Hematopoietic multipotent progenitor cell treated with erythropoietin and hydrocortisone succinate and interleukin-3 and kit ligand, for 15 days (in vitro differentiated cells): ENCODE data around the gene STK35.
A peak's percentile ranks its signal among the peaks of the same experiment; 100 is the strongest.

Source experiments
- DNase-seq: peaks from one replicate; pipeline ENCODE4 v3.0.0-alpha.2; 2015; ENCODE audit warnings: low spot score

Gene STK35

DNA sequence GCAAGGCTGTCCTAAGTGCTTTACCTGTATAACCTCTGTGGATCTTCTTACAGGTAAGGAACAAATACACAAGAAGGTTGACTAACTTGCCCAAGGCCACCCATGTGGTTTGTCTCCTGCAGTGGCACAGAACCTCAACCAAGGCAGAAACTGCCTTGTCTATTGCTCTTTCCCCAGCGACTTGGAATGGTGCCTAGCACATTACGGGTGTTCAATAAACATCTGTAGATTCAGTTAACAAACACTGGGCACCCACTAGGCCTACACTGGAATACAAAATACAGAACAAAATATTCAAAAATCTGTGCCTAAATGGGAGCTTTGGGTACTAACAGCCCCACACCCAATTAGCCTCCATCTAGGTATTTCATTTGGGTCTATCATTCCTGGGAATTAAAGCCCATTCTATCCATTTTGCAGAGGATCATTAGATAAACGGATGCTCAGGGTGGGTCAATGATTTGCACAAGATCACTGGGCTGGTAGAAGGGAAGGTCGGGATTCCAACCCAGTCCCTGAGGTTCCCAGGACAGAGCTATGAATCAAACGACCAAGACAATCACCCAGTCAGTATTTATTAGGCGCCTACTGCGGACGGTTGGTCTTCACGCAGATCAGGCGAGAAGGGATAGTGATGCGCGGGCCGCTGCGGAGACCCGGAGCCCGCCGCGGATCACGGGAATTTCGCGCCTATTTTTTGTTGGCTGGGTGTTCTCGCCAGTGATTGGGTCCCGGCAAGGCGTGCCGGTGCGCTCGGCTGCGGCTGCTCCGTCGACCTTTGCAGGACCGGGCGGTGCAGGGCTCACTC is at the start of gene STK35:
TSS of gene STK35 (plus strand) at position 771 of the 808 bp plus-strand sequence. CDS start 55 bp downstream, outside the sequence.
- peak; percentile 9 for DNase-seq

DNA sequence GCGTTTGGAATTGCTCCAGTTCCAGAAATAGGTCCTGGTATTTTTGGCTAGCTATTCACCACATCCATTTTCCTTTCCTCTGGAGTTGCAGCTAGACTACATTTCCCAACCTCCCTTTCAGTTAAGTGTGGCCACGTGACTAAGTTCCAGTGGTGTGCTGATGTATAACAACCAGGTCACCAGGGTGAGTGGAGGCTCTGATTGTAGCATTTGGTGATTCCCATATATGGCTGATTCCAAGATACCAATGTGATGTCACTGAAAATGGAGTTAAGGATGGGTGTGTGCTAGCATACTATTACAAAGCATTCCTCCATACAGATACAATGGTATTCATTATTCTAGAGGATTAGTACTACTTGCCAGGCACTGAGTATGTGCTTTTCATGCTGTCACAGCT is 49.7 kb upstream of the STK35 start:
- no peak for DNase-seq

DNA sequence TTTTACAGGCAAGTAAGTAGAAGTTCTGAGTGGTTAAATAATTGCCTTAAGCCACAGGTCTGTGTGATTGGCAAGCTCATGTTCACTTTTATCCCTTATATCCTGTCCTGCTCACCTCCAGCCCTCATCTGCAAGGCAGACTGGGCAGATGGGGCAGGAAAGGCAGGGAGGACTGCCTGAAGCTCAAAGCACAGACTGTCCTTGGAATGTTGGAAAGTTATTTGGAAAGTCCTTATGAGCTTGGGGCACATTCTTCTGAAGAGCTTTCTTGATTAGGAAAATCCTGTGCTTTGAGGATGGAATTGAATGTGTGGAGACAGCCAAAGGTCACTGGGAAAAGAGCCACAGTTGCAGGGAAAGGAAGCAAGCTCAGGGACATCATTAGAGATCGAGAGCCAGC is 48.9 kb upstream of the STK35 start:
- no peak for DNase-seq

DNA sequence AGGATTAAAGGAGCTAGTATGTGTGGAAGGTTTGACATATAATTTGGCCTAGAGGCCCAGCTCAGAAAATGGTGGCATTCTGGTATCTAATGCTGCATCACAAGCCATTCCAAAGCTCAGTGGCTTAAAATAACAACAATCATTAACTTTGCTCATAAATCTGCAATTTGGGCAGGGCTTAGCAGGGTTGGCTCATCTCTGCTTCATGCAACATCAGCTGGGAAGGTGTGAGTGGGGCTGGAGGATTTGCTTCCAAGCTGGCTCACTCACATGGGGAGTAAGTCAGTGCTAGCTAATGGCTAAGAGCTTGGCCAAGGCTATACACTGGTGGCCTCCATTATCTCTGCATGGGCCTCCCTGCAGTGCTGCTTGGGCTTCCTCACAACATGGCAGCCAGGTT is 48.0 kb upstream of the STK35 start:
- no peak for DNase-seq

DNA sequence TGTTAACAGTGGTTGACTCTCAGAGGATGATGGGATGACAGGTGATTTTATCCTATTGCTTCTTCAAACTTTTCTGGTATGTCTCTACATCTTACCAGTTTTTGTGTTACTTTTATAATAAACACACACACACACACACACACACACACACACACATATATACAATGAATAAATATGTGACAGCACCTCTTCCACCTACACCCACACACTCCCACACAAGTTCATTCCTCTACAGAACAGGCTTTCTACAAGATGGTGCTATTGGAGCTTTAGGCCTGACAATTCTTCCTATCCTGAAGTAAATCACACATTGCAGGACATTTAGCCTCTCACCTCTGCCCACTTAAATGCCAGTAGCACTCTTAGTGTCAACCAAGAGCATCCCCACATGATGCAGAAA is 46.7 kb upstream of the STK35 start:
- DNase-seq: no peak

DNA sequence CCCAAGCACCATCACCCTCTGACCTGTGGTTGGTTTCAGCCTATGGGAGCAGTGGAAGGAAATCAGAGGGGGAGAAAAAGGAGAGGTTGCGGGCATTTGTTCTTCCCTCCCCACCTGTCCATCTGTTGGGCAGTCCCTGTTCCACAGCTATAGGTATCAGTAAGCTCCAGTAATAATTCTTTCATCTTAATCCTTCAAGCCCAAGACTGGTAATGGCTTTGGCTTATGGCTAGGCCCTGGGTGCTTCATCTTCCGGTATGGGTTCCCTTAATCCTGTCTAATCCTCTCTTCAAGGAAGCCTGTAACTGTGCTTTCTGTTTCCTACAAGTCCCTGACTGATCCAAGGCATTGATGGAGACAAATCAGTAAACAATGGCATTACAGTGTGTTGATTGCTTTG is 42.2 kb upstream of the STK35 start:
- DNase-seq: no peak

DNA sequence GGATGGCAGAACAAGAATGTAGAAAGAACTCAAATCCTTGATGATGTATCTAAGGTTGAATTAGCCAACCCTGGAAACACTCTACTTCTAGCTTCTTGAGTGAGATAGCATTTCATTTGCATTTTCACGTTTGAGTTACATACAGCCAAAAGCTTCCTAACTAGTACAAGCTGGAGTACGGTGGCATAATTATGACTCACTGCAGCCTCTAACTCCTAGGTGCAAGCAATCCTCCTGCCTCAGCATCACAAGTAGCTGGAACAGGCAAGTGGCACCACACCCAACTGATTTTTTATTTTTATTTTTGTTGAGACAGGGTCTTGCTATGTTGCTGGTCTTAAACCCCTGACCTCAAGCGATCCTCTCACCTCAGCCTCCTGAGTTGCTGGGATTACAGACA is 36.5 kb upstream of the STK35 start:
- no peak for DNase-seq

DNA sequence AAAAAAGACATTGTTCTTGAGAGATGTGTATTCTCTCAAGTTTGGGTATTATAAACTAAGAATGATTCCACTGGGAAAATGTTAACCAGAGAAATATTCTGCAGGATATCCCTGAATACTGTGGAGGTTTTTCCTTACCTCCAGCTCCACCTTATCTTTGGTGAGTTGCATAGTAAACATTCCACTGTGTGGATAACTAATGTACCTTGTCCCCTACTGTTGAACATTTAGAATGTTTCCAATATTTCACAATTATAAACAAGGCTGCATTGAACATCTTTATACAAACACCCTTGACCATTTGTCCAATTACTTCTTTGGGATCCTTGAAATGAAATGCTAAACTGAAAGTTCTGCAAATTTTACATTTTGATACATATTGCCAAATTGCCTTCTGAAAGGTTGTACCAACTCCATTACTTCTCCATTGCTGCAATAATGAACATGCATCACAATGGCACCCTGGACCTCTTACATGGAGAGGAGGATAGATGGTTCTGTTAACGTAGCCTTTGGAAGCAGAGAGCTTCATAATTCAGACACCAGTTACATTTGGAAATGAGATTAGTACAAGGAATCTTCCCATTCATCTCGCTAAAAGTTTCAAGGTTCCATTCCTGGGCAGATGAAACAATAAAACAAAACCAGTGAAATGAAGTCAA is 35.0 kb upstream of the STK35 start:
- no peak for DNase-seq

DNA sequence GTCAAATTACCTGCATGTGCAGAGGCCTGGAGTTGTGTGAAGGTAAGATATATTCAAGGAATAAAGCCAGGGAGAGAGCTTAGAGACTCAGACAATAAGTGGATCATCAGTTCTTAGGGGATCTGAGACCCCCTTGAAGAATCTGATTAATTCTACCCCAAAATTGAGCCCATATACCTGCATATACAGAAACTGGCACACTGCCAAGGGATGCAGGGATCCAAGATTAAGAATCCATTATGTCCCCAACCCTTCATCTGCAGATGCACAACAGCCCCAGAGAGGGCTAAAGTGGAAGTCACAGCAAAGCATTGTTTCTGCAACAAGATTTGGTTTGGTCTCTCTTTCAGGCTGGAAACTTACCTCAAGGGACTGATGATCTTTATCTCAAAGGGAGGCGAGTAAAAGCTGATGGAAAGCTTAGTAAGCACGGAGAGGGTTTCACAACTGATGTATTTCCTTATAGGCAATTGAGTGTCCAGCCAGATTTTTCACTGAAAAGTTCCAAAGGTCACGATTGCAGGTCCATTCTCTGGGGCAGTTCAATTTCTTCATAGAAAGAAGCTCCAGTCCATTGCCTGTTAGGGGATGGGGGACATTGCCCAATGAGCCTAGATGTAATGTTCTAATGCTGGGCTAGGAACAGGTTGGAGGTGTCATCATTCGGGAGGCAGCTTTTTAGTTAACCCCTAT is 20.9 kb upstream of the STK35 start:
- DNase-seq: peak; percentile 7

DNA sequence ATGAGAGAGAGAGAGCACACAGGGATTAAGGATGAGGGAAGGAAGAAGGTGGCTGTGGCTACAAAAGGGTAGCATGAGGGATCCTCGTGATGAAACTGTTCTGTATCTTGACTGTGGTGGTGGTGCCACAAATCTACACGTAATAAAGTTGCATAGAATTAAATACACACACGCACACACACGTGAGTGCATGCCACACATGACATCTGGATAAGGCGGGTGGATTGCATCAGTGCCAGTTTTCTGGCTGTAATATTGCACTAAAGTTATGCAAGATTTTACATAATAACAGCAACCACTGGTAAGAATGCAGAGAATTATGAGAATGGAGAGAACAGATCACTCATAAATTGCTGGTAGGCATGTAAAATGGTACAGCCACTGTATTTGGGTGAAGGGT is 16.9 kb upstream of the STK35 start:
- DNase-seq: no peak

DNA sequence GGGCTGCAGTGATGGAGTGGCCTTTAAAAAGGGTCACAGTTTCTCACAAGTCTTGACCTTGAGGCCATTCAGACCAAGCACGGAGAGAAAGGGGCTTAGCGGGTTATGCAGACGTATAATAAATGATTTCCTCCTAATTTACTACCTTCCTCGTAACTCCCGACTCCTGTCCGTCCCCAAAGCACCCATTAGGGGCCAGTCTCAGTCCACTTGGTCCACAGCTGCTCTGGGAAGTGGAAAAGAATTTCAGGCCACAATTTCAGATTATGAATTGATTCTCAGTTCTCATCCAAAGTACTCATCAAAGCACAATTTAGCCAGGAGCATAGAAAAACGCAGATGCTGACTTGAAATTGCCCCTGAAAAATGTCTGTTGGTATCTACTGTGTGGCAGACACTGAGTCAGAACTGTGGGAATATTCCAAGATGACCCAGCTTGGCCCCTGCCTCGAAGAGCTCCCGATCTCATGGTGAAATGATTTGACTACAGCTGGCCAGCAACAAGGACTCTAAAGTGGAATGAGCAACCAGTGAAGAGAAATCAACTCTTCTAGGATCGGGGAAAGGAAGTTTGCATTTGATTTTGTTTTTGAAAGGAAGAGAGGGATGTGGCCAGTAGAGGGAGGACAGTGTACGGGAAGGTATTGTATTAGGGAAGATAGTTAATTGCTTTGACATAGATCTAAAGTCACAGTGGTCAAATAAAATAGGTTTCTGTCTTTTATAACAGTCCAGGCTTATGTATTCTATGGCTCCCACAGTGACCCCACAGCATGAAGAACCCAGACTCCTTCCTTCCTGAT is 15.2 kb upstream of the STK35 start:
- DNase-seq: no peak

DNA sequence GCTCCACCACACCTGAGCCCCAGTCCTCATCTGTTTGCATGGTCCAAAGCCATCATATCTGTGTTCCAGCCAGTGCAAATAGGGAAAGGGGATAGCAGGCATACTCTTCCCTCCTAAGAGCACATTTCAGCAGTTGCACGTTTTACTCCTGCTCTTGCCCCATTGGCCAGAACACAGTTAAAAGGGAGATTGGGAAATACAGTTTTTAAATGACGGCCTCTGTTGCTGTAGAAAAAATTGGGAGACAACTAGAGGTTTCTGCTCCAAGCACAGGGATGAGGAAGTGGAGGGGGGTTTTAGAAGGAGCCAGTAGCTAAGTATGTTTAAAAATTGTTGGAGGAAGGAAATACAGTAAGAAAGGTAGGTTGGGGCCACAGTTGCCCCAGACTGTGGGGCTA is 14.6 kb upstream of the STK35 start:
- DNase-seq: no peak

DNA sequence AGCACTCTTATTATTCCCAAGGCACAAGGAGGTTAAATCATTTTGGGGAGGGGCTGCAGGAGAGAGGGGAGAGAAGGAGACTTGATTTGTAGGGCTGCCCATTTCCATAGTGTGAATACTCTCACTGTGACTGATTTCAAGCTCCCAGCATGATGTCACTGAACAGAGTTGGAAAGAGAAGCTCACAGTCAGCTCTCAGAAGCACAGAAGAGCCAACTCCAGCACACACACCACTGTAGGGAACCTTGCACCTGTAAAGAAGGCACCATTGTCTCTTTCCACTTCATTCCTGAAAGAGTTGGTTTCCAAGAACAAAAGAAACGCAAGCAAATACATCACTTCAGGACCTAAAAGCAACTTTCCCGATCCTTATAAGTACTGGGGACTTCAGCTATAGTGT is 12.7 kb upstream of the STK35 start:
- DNase-seq: no peak

DNA sequence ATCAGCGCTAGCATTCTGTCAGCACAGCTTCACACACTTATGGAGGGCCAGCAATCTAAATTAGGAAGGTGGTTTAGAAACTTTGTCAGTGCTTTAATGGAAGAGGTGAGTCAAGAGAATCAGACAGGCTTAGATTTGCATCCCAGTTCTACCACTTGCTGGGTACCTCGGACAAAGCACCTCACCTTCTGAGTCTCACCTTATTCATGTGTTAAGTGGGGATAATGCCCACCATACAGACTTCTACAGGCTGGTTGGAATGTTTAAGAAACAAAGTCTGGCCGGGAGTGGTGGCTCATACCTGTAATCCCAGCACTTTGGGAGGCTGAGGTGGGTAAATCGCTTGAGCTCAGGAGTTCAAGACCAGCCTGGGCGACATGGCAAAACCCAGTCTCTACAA is 12.2 kb upstream of the STK35 start:
- DNase-seq: no peak

DNA sequence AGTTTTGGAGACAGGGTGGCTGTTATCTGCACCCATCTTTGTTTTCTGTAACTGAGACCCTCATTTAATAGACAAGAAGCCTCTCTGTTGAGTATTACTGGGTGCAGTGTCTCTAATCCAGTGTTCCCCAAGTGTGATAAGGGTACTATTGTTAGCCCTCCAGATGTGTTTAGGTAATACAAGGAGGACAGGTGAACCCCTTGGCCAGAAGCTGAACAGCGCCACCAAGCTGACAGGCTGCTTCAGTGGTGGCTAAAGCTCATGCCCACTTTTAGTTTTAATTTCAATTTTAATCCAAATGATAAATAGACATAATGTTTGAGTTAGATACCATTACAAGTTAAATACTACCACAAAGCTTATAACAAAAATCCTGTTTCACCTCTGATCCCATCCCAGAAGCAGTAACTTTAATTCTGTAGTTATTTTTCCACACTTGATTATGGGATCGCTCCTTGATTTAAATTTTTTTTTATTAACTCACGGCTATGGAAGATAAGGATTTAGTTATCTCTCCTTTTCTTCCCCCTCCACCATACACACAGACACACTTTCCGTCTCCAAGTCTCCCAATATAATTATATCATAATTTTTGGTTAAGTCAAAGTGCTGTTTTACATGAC is 8.4 kb upstream of the STK35 start:
- DNase-seq: no peak

DNA sequence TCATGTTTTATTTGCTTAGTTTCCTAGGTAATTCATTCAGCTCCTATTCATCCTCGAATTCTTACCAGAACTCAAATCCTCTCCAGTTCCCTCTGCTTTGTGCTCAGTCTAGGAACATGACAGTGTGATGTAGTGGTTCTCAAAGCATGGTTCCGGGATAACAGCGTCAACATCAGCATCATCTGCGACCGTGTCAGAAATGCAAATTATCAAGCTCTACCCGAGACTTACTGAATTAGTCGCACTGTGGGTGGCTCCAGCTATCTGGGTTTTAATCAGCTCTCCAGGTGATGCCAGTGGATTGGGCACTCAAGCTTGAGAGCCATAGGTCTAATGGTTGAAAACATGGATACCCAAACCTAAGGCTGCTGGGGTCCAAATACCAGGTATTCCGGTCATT is 7.7 kb upstream of the STK35 start:
- DNase-seq: no peak

DNA sequence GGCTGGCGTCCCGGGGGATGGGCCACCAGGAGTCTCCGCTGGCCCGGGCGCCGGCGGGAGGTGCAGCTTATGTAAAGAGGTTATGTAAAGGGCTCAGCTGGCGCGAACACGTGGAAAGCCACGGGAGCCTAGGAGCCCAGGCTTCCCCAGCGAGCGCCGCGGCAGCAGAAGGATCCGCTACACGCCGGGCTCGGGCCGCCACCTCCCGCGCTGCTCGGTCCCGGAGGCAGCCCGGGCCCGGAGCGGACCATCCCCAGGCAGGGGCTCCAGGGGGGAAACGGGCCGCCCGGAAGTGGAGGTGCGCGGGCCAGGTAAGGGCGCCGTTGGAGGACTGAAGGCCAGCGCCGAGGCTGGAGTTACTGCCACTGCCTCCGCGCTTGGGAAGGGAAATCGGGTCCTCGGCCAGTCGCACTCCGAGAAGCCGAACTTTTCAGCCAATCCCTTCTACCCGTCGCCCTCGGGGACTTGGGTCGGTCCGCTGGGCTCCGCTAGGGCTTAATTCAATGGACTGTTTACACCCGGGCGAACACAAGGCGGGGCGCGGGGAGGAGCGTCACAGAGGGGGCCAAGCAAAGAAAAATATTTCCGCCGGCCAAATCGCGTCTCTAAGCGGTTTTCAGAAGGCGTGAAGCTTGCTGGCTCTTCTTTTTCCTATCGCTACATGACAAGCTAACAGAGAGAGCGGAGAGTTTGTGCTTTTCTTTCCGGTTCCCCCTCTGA is 398 bp downstream of the STK35 start:
- peak; percentile 94 for DNase-seq

DNA sequence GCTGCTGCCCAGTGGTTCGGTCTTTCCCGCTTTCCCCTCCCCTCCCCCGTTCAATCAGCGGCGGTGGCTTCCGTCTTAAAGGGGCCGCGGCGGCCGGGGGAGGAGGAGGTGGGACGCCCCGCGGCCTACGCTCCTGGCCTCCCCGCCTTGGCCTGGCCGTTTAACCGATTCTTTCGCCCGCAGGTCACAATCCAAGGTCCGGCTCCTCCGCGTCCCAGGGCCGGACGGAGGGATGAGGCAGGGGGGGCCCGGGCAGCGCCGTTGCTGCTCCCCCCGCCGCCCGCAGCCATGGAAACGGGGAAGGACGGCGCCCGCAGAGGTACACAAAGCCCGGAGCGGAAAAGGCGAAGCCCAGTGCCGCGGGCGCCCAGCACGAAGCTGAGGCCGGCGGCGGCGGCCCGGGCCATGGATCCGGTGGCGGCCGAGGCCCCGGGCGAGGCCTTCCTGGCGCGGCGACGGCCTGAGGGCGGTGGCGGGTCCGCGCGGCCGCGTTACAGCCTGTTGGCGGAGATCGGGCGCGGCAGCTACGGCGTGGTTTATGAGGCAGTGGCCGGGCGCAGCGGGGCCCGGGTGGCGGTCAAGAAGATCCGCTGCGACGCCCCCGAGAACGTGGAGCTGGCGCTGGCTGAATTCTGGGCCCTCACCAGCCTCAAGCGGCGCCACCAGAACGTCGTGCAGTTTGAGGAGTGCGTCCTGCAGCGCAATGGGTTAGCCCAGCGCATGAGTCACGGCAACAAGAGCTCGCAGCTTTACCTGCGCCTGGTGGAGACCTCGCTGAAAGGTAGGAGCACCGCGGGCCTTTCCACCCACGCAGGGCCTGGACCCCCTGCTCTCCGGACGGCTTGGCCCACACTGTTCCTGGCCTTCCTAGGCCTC is 1.2 kb downstream of the STK35 start:
- peak; percentile 92 for DNase-seq

DNA sequence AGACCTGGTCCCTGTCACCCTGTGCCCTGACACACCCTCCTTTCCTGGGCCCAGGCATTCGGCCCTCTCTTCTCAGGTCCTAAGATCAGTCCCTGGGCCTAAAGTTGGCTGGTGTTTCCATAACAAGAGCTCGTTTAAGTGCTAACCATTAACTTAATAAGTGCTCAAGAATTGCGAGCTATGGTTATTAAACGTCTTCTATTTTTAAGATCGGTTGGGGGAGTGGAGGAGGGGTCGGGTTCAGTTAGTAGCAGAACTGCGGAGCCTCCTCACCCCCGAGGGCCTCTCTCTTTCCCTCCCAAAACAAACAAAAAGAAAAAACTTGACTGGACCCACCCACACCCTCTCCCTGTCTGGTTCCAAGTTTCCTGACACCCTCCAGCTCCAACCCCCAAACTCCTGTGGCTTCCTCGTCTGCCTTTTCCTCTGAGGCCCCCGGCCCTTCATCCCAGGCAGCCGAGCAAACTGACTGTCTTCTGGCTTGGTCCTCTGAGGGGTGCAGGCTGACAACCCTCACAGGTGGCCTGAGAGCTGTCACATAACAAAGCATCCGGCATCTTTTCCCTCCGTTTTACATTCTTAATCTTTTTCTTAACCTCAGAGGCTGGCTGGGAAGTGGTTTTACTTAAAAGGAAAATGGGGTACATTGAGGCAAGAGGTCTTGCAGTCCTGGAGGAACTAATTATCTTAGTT is 2.0 kb downstream of the STK35 start:
- no peak for DNase-seq

DNA sequence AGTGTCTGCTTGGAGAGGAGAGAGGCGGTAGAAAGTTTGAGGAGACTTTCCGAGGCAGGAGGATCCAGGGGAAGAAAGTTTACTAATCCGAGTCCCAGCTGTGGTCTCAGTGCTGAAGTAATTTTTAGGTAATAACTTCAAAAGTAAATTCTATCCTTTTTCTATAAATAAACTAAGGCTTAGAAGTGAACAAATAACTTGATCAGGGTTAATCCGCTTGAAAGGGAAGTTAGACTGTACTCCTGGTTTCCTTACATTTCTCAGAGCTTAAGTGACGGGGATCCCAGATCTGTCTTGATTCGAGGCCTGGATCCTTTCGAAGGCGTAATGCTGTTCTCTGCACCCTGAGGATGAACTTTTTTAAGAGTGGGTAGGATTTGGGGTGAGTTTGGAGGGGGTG is 2.6 kb downstream of the STK35 start:
- no peak for DNase-seq
